ENCODE data around the gene ZNF865.
A peak's percentile ranks its signal among the peaks of the same experiment; 100 is the strongest.

The ZNF865 gene

GRCh38 chr19:55638864-55639359 is 33.5 kb downstream of the ZNF865 start:
- no peaks in the 10 kb centered on the region for H3K9me2 ChIP-seq (replicated peaks; ENCODE audit: insufficient read depth, low read length)
- no peaks in the 10 kb centered on the region for H3K27me3 ChIP-seq (replicated peaks; ENCODE audit: insufficient read depth, low read length)
- peaks cover 32% of the 10 kb centered on the region for H3K4me1 ChIP-seq (ENCODE audit: low read length)
- H3K27ac ChIP-seq (ENCODE audit: low read length): no peak overlapping the region
- H3K4me3 ChIP-seq (ENCODE audit: low read length): no peak overlapping the region
- H3K79me2 ChIP-seq (ENCODE audit: low read length): peaks cover 41% of the 10 kb centered on the region
- H3K36me3 ChIP-seq (replicated peaks; ENCODE audit: insufficient read depth, low read length): no peaks in the 10 kb centered on the region
- H4K20me1 ChIP-seq (ENCODE audit: insufficient read depth, low read length): no peaks in the 10 kb centered on the region
- no peak for TF ChIP-seq EZH2 (optimal IDR thresholded peaks at IDR 0.05; ENCODE audit: low read depth, low read length)
- TF ChIP-seq, protein P1, sequence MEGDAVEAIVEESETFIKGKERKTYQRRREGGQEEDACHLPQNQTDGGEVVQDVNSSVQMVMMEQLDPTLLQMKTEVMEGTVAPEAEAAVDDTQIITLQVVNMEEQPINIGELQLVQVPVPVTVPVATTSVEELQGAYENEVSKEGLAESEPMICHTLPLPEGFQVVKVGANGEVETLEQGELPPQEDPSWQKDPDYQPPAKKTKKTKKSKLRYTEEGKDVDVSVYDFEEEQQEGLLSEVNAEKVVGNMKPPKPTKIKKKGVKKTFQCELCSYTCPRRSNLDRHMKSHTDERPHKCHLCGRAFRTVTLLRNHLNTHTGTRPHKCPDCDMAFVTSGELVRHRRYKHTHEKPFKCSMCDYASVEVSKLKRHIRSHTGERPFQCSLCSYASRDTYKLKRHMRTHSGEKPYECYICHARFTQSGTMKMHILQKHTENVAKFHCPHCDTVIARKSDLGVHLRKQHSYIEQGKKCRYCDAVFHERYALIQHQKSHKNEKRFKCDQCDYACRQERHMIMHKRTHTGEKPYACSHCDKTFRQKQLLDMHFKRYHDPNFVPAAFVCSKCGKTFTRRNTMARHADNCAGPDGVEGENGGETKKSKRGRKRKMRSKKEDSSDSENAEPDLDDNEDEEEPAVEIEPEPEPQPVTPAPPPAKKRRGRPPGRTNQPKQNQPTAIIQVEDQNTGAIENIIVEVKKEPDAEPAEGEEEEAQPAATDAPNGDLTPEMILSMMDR (IDR thresholded peaks at IDR 0.05; ENCODE audit: low read length): peak; percentile 65
- H3F3A ChIP-seq (ENCODE audit: insufficient read depth, low read length): peaks cover 25% of the 10 kb centered on the region
- peak; percentile 75 for DNase-seq
- H3K9ac ChIP-seq (ENCODE audit: low read length): no peak overlapping the region
- no peak overlapping the region for H3K4me2 ChIP-seq (ENCODE audit: low read depth, low read length)
- no peak overlapping the region for H2AFZ ChIP-seq (ENCODE audit: low read length)
- H3K9me3 ChIP-seq (replicated peaks; ENCODE audit: insufficient read depth, low read length): no peaks in the 10 kb centered on the region

DNA sequence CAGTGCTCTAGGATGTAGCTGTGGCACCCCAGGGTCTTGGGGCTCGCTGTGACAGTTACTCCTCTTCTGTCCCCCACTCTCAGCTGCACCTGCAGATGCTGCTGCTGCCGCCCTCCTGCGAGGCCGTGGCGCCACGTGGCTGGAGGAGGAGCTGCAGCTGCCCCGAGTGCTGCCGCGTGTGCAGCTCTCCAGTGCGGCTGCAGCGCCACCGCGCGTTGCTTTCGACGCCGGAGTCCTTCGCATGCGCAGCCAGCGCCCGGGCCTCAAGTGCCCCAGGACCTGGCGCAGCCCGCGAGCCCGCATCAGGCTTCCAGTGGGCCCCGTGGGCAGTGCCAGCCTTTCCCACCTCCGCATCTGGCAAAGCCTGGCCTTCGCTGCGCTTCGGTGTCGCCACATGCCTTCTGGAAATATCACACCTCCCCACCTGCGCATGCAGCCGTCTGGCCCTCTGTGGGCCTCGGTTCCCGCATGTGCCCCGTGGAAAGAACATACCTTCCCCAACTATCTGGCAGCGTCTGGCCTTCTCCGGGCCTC is 34.7 kb downstream of the ZNF865 start:
- TF ChIP-seq EZH2phosphoT487 (IDR thresholded peaks at IDR 0.05; ENCODE audit: low read length): no peak
- TF ChIP-seq, protein P1 (IDR thresholded peaks at IDR 0.05; ENCODE audit: low read length): no peak
- TF ChIP-seq EZH2 (optimal IDR thresholded peaks at IDR 0.05; ENCODE audit: low read depth, low read length): no peak
- no peaks in the 10 kb centered on the region for H3K27me3 ChIP-seq (replicated peaks; ENCODE audit: insufficient read depth, low read length)
- H3K36me3 ChIP-seq (replicated peaks; ENCODE audit: insufficient read depth, low read length): no peaks in the 10 kb centered on the region
- peak overlapping the region; percentile 90 for H3K4me3 ChIP-seq (ENCODE audit: low read length)
- H3K4me1 ChIP-seq (ENCODE audit: low read length): peaks cover 42% of the 10 kb centered on the region
- no peak for DNase-seq
- peak overlapping the region; percentile 78; the same call in 1 of the 2 replicates for H3K9ac ChIP-seq (ENCODE audit: low read length)
- peaks cover 50% of the 10 kb centered on the region for H3K79me2 ChIP-seq (ENCODE audit: low read length)
- peaks cover 25% of the 10 kb centered on the region for H3F3A ChIP-seq (ENCODE audit: insufficient read depth, low read length)
- no peaks in the 10 kb centered on the region for H4K20me1 ChIP-seq (ENCODE audit: insufficient read depth, low read length)
- peak overlapping the region; percentile 37 for H2AFZ ChIP-seq (ENCODE audit: low read length)
- H3K9me3 ChIP-seq (replicated peaks; ENCODE audit: insufficient read depth, low read length): no peaks in the 10 kb centered on the region
- H3K27ac ChIP-seq (ENCODE audit: low read length): no peak overlapping the region
- H3K4me2 ChIP-seq (ENCODE audit: low read depth, low read length): peak overlapping the region; percentile 97
- H3K9me2 ChIP-seq (replicated peaks; ENCODE audit: insufficient read depth, low read length): no peaks in the 10 kb centered on the region

GRCh38 chr19:55640577-55641425 is 35.4 kb downstream of the ZNF865 start, which contains the start of gene ZNF580:
TSS of gene ZNF580 (plus strand) at chr19:55641002. CDS start at chr19:55642509, 1,507 bp downstream.
- H3K4me1 ChIP-seq (ENCODE audit: low read length): peaks cover 38% of the 10 kb centered on the region
- H3K4me3 ChIP-seq (ENCODE audit: low read length): peak within 1 kb of the TSS; percentile 90
- DNase-seq: peak; percentile 47
- TF ChIP-seq, protein P1 (IDR thresholded peaks at IDR 0.05; ENCODE audit: low read length): no peak
- peak within 1 kb of the TSS; percentile 37; the same call in 1 of the 2 replicates for H3K27ac ChIP-seq (ENCODE audit: low read length)
- H3K9me3 ChIP-seq (replicated peaks; ENCODE audit: insufficient read depth, low read length): no peaks in the 10 kb centered on the region
- peak within 1 kb of the TSS; percentile 97 for H3K4me2 ChIP-seq (ENCODE audit: low read depth, low read length)
- H3K9ac ChIP-seq (ENCODE audit: low read length): peak within 1 kb of the TSS; percentile 78
- H3K36me3 ChIP-seq (replicated peaks; ENCODE audit: insufficient read depth, low read length): no peaks in the 10 kb centered on the region
- no peaks in the 10 kb centered on the region for H4K20me1 ChIP-seq (ENCODE audit: insufficient read depth, low read length)
- H3F3A ChIP-seq (ENCODE audit: insufficient read depth, low read length): peaks cover 25% of the 10 kb centered on the region
- H2AFZ ChIP-seq (ENCODE audit: low read length): peak within 1 kb of the TSS; percentile 68
- no peaks in the 10 kb centered on the region for H3K9me2 ChIP-seq (replicated peaks; ENCODE audit: insufficient read depth, low read length)
- no peaks in the 10 kb centered on the region for H3K27me3 ChIP-seq (replicated peaks; ENCODE audit: insufficient read depth, low read length)
- H3K79me2 ChIP-seq (ENCODE audit: low read length): peaks cover 49% of the 10 kb centered on the region
